HG02623 (cell line): Measurements from ENCODE around the gene SFTPA2.
"Not testable (repeated sequence)": the region's sequence is repeated elsewhere in the genome, so short reads cannot be mapped to it uniquely, and the experiment has no call there.

Experiments used
- ATAC-seq: cut with Tn5 transposase; IDR thresholded peaks from one replicate; pipeline ENCODE4 v1.9.1; 2021; ENCODE audit warnings: moderate library complexity; ENCODE audit not compliant: unreplicated experiment

Gene SFTPA2

DNA sequence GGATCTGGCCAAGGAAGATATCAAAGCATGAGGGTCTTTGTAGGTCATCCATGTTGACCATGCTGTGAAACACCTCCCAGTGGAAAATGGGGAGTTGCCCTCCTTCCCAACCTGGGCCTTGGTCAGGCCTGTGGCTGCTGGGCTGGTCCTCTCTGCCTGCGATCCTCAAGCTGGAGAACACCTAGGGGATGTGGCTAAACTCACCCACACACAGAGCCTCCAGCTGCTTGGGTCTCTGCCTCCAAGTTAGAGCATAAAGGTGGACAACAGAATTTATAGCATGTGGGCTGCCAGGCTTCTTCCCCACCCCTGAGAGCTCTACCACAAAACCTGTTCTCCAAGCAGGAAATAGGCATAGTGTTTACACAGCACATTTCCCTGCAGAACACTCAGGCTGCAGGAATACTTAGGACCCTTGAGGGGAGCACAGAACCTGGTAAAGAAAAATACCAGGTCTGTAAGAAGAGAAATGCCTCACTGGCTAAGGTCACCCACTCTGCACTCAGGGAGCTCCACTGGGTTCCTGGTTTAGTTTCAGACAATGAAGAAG, at the start of gene SFTPA2:
SFTPA2 (minus strand) TSS at position 248 of the 550 bp plus-strand sequence. CDS start 924 bp downstream, outside the sequence.
- no peak for ATAC-seq

DNA sequence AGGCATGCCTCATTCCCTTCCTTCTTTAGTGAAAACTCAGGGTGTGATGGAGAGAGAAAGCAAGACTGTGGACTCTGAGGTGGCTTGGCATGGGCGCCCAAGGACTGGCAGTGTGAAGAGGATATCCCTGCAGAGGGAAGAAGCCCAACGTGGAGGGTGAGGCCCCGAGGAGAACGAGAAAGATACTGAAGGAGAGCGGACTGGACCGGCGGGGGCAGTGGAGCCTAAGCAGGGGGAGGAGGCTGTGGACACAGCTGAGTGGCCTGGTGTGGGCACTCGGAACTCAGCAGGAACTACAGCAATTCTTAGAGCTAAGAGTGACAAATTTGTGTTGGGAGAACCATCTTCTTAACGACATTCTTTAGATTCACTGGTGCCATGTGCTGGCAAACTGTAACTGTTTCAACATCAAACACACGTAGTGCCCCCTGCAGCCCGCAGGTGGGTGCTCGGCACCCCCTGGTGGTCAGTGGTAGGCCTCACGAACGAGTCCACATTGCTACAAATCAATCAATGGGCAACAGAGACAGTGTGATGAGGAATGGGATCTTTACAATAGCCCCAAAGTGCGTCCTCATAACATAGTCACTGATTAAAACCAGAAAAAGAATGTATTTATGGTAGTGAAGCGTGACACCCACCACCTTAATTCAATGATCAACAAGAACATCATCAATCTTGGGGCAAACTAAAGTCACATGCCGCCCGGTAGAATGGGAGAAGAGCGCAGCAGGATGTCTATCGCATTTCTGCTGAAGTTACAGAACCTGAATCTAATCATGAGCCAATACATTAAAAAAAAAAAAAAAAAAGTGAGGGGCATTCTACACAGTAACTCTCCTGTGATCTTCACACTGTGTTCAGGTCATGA, 48.5 kb upstream of the SFTPA2 start:
- ATAC-seq, result no peak

DNA sequence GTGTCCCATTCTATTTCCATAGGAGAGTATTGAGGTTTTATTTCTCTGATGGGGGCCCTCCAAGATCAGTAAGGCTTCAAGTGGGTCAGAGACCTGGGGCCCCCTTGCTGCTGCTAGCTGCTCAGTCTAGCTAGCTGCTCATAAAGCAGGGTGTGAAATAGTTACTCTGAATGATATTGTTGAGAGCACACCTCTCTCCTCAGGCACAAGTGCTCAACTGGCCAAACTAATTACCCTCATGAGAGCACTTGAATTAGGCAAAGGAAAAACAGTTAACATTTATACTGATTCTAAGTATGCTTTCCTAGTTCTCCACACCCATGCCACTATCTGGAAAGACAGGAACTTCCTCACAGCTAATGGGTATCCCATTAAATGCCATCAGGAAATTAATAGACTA, 45.1 kb upstream of the SFTPA2 start:
- ATAC-seq, result no peak

DNA sequence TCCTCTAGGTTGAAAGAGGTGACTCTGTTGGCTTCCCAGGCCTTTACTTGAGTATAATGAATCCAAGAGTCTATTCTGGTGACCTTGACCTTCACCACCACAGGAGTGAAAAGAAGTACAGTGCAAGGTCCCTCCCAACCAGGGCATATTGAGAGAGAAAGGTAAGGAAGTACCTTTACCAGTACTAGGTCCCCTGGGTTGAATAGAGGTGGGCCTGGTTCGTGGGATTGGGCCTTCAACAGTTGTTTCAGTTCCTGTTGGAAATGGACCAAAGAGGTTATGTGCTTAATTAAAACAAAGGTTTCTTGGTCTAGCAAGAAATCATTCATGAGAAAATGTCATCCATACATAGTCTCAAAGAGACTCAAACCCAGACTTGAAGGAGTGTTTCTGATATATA, 44.1 kb upstream of the SFTPA2 start:
- no peak for ATAC-seq

DNA sequence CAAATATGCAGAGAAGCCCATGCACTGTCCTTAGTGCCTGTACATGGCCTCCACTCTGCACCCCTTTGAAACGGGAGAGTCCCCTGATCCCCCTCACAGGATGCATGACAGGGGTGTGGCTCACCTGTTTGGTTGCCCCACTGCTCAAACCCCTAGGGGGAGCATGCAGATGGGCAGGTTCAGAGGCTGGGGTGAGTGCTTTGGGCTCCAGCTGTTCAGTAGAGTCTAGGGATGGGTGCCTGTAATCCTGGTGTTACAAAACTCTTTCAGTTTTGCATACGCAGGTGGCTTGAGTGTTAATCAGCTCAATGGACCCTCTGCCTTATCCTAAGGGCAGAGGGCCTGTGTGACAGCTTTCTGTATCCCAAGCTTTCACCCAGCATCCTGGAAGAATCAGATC, 42.7 kb upstream of the SFTPA2 start:
- no peak for ATAC-seq

DNA sequence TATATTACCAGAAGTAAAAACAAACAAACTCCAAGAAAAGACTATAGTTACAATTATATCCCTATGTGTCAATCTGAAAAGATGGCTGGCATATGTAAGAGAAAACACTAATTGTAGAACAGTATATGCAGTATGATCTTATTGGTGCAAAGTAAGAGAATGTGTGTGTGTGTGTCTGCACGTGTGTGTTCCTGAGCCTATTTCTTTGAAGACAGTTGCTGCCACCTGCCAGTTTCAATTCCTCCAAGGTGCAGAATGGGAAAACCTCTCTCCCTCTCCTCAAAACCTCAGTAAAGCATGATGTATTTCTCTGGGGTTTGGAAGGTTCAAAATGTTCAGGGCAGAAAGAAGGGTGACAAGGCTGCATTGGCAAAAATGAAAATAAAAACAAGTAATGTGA, 41.7 kb upstream of the SFTPA2 start:
- ATAC-seq, result no peak

DNA sequence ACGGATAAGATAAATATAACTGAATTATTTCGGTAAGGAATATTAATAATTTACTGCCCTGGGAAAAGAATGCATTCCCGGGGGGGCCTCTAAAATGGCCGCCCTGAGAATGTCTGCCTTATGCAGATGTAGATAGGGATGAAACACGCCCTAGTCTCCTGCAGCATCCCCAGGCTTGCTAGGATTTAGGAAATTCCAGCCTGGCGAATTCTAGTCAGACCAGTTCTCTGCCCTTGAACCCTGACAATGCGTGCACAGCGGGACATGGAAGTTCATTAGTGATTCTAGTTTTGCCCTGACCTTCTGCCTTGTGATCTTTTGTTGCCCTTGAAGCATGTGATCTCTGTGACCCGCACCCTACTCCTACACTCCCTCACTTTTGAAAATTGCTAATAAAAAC, 39.4 kb upstream of the SFTPA2 start:
- ATAC-seq, result not testable (repeated sequence)

DNA sequence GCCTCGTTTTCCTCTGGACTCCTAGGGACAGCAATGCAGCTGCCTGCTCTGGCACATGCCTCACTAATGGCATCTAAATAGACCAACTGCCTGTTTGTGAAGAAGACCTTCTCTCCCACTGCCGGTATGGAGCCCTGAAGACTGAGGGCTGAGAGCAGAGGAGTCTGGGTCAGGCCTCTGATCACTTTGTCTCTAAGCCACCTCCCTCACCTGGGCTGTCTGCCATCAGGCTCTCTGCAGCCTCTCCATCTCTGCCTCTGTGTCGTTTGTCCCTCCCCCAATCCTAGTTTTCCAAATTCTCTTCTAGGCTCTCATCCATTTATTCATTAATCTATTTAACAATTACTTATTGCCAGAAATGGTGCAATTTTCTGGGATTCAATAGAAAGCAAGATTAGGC, 35.3 kb upstream of the SFTPA2 start:
- no peak for ATAC-seq

DNA sequence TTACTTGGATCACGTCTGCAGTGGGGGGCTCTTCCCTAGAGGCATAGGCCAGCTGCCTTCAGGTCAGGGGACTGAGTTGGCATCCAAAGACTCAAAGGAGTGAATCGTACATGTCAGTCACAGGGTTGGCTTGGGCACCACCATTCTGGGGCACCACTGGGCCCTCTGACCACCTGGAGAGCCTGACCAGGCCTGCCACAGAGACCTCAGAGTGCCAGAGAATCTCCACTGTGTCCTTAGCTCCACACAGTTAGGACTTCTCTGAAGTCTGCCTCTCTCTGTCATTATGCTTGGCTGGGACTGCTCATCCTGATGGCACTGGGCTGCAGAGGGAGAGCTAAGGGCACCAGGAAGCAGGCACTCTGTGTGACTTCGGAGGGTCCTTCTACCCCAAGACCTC, 34.4 kb upstream of the SFTPA2 start:
- not testable (repeated sequence) for ATAC-seq

DNA sequence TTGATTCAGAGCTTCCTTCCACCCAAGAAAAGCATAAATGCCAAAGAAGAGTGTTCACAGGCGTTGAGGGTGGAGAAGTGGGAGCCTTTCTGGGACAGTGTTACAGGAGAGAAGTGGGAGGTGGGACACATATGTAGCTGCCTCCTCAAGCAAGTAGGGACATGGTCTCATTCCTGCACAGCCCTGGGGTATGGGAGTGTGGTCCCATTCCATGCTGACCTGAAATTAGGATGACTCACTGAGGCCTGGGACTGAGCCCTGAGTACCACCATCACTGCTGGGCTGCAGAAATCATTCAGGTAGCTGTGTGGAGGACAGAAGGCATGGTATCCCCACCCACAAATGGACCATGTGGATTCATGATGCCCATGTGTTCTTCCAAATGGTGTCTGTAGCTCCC, 33.2 kb upstream of the SFTPA2 start:
- ATAC-seq, result no peak

DNA sequence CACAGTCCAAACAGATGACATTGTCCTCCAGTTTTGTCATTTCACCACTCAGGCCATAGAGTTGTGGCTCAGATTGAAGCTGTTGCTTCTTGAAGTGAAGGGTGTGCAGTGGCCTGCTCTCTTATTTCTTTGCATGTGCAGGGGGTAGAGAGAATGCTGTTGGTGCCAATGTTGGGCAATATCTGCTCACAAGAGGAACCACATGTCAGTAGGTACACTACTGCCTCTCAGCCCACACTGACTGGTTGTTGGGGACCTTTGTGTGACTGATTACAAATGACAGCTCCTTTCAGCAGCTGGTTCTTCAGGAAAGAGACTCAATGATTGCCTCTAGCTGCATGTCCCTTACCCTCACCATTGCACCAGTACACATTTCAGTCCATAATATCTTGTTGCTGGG, 28.6 kb upstream of the SFTPA2 start:
- no peak for ATAC-seq

DNA sequence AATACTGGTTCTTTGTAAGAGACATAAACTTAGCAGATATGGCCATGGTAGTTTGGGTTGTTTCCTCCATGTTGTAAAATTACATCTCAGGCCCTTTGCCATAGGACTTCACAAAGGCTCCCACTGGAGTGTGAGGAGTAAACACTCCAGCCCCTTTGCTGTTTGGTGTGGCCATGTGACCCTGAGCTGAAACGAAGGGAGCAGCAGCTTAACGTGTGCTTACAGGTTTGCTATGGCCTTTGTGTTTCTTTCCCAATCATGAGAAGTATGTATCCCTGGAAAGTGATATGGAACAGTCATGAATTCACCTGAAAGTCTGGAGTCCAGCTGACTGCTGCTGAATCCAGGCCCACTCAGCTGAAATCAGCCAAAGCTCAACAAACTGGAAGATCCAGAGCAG, 26.7 kb upstream of the SFTPA2 start:
- ATAC-seq, result no peak

DNA sequence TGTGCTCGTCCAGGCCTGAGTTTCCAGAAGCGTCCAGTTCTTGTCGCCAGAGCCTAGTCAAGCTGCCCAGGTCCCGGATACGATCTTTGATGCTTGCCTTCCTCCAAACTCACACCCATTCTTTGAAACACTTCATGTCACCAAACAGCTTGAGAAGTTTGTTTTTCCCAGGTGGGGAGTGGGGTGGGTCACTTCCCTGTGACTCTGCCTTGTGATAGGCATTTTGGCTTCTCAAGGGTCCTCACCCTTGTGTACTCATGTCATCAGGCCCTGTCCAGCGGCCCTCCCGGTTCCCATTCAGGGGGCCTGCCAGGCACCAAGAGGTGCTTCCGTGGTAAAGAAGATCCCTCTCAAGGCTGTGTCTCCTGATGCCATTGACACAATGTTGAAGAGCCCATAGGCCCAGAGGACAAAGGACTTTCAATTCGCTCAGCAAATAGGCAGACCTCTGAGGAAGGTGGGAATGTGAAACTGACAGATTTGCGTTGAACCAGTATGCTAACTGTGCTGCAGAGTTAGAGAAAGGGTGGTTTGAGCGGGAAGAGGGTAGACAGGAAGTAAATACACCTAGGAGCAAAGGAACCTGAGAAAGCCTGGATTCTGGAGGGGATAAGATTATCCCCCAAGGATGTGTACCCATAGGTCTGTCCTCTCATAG, 25.8 kb upstream of the SFTPA2 start:
- ATAC-seq, result no peak

DNA sequence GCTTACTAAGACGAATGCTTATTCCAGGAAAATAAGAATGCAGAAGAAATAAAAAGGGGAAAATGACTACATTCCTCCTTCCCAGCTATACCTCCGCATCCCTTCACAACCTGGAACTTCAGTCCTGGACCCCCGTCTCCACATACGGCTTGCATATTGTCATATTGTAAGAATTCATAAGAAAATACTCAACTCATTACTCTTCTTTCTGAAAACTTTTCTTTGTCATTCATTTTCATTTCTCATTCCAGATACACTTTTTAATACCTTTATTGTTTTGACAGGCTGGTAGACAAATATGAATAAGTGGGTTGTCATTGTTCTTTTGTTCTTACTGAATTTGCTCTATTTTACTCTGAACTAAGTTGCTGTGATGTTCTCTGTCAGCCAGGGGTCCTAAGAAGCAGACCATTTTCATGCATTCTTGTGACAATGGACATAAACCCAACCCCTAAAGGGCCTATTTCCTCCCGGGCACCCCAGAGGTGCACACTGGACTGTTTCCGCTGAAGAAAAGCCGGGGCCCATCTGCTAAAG, 23.3 kb upstream of the SFTPA2 start:
- ATAC-seq, result no peak

DNA sequence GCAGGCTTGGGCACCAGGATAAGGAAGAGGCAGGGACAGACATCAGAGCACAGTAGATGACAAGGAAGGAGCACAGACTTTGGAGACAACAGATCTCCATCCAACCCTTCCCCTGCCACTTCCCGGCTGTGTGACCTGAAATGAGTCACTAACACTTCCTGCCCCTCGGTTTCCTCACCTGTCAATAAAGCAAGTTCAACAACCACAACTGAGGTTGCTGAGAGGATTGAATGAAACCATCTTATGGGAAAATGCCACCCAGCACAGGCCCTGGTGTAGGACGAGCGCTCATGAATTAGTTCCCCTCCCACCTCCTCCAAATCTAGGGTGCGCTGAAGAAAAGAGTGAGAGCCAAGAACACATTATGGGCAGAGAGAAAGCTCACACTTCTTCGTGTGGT, 22.7 kb upstream of the SFTPA2 start:
- not testable (repeated sequence) for ATAC-seq

DNA sequence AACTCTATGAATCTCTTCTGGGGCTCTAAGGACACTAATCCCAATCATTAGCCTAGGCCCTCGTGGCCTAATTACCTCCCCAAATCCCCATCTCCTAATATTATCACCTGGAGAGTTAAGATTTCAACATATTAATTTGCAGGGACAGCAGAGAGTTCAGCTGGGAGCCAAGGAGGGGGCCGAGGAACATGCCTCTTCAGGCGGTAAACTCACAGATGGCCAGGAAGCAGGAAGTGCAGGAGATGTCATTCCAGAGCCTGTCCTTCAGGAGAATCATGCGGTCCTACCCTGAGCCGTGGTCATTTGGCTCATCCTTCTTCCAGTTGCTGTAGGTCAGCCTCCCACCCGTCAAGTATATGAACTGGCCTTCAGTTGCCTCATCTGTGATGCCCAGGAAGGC, 21.9 kb upstream of the SFTPA2 start:
- ATAC-seq, result no peak

DNA sequence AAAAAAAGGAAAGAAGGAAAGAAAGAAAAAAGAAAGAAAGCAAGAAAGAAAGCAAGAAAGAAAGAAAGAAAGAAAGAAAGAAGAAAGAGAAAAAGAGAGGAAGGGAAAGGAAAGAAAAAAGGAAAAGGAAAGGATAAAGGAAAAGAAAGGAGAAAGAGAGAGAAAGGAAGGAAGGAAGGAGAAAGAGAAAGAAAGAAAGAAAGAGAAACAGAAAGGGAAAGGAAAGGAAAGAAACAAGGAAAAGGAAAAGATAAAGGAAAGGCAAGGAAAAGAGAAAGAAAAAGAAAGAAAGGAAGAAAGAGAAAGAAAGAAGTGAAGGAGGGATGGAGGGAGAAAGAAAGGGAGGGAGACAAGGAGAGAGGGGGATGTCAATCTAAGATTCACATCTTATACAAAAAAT, 20.8 kb upstream of the SFTPA2 start:
- no peak for ATAC-seq

DNA sequence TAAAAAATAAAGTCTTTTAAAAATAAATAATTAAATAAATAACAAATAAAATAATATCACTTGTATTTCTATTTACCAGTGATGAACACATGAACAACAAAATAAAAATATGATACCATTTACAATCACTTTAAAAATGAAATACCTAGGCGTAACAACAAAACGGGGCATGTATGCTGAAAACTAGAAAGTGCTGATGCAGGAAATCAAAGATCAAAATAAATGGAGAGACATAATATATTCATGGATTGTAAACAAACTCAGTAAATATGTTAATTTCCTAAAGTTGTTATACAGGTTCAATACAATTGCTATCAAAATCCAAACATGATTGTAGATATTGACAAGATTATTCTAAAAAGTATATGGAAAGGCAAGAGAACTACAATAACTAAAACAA, 19.2 kb upstream of the SFTPA2 start:
- no peak for ATAC-seq

DNA sequence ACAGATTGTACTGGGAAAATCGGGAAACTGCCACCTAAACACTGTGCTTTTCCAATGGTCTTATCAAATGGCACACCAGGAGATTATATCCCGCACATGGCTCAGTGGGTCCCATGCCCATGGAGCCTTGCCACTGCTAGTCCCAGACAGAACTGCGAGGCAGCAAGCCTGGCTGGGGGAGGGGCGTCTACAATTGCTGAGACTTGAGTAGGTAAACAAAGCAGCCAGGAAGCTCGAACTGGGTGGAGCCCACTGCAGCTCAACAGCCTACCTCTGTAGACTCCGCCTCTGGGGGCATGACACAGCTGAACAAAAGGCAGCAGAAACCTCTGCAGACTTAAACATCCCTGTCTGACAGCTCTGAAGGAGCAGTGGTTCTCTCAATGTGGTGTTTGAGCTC, 10.4 kb upstream of the SFTPA2 start:
- ATAC-seq, result not testable (repeated sequence)

DNA sequence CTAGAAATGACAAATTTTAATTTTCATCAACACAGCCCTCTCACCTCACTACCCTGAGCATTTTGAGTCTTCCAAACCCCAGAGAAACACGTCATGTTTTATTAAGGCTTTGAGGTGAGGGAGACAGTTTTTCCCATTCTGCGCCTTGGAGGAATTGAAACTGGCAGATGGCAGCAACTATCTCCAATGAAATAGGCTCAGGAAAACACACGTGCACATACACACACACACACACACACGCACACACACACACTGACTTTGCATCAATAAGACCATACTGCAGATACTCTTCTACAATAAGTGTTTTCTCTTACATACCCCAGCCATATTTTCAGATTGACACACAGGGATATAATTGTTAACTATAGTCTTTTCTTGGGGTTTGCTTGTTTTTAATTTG, 3.2 kb upstream of the SFTPA2 start:
- no peak for ATAC-seq

DNA sequence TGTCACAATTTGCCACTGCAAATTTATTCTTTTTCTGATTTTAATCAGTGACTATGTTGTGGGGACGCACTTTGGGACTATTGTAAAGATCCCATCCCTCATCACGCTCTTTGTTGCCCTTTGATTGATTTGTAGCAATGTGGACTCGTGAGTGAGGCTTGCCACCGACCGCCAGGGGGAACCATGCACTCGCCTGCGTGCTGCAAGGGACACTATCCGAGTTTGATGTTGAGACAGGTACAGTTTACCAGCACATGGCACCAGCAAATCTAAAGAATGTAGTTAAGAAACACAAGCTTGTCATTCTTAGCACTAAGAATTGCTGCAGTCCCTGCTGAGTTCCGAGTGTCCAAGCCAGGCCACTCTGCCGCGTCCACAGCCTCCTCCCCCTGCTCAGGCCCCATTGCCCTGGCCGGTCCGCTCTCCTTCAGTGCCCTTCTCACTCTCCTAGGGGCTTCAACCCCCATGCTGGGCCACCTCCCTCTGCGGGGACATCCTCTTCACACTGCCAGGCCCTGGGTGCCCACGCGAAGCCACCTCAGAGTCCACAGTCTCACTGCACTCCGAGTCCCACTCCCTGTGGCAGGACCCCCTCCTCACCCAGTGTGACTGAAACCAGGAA, 2.0 kb upstream of the SFTPA2 start:
- peak; percentile 71 for ATAC-seq
